ENCODE data around the gene U2AF2.

GRCh38 chr19:55652311-55653128 lies 2.3 kb upstream of the U2AF2 start:
- TF ChIP-seq, protein P1, sequence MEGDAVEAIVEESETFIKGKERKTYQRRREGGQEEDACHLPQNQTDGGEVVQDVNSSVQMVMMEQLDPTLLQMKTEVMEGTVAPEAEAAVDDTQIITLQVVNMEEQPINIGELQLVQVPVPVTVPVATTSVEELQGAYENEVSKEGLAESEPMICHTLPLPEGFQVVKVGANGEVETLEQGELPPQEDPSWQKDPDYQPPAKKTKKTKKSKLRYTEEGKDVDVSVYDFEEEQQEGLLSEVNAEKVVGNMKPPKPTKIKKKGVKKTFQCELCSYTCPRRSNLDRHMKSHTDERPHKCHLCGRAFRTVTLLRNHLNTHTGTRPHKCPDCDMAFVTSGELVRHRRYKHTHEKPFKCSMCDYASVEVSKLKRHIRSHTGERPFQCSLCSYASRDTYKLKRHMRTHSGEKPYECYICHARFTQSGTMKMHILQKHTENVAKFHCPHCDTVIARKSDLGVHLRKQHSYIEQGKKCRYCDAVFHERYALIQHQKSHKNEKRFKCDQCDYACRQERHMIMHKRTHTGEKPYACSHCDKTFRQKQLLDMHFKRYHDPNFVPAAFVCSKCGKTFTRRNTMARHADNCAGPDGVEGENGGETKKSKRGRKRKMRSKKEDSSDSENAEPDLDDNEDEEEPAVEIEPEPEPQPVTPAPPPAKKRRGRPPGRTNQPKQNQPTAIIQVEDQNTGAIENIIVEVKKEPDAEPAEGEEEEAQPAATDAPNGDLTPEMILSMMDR (conservative IDR thresholded peaks at IDR 0.05; ENCODE audit: low read length) = no peak
- TF ChIP-seq EZH2phosphoT487 (IDR thresholded peaks at IDR 0.05; ENCODE audit: borderline replicate concordance, low read depth, low read length) = no peak

Data from OCI-LY7 (cell line).